ENCODE data around the gene LRAT.
A peak's percentile ranks its signal among the peaks of the same experiment; 100 is the strongest.

Gene LRAT

DNA sequence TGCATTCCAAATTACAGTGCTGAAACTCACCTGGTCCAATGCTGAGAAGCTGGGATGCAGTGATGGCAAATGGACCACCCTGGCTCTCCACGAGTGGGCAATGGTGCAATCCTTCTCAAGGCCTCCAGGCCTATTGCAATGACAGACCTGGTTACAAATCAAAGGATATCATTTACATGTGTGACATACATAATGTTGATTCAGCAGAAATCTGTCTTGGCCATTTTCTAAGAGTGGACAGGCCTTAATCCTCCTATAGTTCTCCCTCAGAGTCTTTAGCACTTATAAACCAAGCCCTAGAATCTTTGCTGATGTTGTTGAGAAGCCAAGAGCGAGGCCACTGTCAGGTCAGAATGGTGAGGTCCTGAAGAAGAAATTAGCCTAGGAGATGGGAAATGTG, 17.1 kb downstream of the LRAT start:
- DNase-seq (ENCODE audit: insufficient read length, low spot score) (no peak), FAIRE-seq (no peak)
- TF ChIP-seq, protein P1, sequence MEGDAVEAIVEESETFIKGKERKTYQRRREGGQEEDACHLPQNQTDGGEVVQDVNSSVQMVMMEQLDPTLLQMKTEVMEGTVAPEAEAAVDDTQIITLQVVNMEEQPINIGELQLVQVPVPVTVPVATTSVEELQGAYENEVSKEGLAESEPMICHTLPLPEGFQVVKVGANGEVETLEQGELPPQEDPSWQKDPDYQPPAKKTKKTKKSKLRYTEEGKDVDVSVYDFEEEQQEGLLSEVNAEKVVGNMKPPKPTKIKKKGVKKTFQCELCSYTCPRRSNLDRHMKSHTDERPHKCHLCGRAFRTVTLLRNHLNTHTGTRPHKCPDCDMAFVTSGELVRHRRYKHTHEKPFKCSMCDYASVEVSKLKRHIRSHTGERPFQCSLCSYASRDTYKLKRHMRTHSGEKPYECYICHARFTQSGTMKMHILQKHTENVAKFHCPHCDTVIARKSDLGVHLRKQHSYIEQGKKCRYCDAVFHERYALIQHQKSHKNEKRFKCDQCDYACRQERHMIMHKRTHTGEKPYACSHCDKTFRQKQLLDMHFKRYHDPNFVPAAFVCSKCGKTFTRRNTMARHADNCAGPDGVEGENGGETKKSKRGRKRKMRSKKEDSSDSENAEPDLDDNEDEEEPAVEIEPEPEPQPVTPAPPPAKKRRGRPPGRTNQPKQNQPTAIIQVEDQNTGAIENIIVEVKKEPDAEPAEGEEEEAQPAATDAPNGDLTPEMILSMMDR (IDR thresholded peaks at IDR 0.05; ENCODE audit: insufficient read depth, missing control alignments), result no peak

DNA sequence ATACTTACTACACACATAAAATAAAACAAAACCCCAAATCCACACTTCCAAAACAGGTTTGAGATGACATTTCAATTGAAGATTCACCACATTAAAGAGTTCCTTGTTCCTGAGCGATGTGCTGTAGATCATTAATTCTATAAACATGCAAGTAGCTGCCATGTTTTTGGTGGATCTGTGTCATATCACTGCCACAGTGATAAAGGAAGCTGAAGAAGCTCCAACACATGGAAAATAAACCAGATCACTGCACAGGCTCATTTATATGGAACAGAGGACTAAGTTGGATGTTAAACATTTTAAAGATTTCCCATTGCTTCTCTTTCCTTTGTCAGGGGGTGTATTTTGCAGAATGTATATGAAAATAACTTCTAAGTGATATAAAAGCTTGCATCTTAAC, 34.5 kb downstream of the LRAT start:
- FAIRE-seq, result no peak
- DNase-seq (ENCODE audit: insufficient read length, low spot score), result no peak
- TF ChIP-seq, protein P1 (IDR thresholded peaks at IDR 0.05; ENCODE audit: insufficient read depth, missing control alignments), result no peak

DNA sequence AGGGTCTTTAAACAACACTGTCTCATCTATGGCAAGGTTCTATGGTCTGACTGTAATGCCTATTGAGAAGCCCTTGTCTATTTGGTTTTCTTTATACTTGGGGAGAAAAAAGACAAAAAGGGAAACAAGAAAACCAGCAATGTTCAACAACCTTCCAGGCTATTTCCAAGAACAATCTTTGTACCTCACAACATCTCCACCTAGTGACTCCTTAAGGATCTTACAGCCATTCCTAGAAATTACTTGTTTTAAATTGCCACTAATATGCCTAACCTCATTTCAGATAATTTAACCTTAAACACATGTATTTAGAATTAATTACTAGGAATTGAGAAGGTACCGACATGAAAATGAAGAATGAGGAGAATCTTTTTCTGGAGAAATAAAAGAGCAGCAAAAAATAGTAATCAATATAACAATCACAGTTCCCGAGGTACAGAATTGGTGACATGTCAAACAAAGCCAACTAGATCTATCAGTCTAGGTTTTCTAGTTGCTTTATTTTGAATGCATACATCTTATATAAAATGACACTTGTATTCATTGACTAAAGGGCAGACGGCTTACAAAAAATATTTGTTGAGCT, 35.7 kb downstream of the LRAT start:
- TF ChIP-seq, protein P1 (IDR thresholded peaks at IDR 0.05; ENCODE audit: insufficient read depth, missing control alignments), result peak; percentile 53
- DNase-seq (ENCODE audit: insufficient read length, low spot score) (no peak), FAIRE-seq (no peak)

DNA sequence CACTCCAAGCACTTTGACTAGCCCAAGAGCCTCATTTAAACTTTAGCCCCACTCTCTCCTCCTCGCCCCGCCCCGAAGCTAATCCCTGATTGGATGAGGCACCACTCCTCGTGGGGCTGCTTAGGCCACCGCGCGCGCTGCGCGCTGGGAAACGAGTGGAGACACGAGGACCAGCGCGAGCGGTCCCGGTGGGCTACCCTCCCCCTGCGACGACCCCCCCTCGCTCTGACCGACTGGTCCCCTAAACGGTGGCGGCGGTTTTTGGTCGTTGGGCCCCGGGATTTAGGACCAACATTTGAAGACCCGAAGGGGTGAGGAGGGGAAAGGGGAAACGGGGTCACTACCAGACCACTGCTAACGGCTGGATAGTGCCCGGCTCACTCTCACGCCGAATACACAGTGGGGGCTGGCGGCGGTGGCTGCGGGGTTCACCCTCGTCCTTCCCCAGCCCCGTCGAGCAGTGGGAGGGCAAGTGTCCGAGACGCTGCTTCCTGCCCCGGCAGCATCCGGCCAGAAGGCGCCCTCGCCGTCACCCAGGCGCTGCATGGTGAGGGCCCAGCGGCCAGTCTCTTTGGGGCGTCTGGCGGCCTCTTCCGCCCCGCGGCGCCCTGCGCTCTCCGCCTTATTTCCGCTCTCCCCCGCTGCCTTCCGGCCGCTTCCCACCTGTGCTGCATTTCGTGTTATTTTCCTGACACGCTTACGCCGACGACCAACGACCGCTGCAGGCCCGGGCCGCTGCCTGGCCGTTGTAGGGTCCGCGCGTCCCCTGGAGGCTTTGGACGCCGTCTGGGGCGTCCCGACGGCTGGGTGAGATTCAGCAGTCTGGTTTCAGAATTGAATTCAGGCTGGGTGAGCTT, 37.6 kb downstream of the LRAT start, which contains the start of gene RBM46:
RBM46 (plus strand) TSS at position 147 of the 857 bp plus-strand sequence. CDS start 15,481 bp downstream, outside the sequence.
- TF ChIP-seq, protein P1 (IDR thresholded peaks at IDR 0.05; ENCODE audit: insufficient read depth, missing control alignments), result no peak
- FAIRE-seq, result no peak
- no peak for DNase-seq (ENCODE audit: insufficient read length, low spot score)

DNA sequence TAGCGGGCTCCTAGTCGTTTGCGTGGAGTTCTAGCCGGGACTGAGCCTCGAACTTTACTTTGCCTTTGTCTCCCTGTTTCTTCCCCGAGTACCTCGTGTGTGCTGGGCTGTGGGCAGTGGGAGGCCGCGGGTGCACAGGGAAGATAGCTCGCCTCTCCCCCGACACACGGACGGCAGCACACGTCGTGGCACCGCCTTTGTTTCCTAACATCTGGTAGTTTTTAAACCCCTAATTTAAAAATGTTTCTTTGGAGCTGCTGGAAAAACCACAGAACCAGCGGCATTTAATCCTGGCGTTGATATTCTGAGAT, 38.1 kb downstream of the LRAT start:
- FAIRE-seq, result no peak
- no peak for DNase-seq (ENCODE audit: insufficient read length, low spot score)
- TF ChIP-seq, protein P1 (IDR thresholded peaks at IDR 0.05; ENCODE audit: insufficient read depth, missing control alignments), result no peak
